ENCODE data around the gene USP30.

Gene USP30

DNA sequence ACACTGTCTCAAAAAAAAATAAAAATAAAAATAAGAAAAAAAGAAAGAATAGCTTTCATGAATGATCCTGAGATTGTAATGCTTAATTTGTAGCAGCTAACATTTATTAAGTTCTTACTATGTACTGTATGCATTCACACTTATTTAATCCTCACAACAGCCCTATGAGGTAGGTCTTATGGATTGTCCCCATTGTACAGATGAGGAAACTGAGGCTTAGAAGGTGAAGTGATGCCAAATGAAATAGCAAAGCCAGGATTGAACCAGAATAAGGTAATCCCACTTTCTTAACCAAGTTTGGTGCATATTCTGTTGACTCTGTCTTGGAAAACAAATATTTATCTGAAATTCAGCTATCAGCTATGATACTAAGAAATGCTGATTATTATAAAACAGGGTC, 2.1 kb downstream of the USP30 start:
- DNase-seq (ENCODE audit: low spot score): no peak
- TF ChIP-seq, protein P1, sequence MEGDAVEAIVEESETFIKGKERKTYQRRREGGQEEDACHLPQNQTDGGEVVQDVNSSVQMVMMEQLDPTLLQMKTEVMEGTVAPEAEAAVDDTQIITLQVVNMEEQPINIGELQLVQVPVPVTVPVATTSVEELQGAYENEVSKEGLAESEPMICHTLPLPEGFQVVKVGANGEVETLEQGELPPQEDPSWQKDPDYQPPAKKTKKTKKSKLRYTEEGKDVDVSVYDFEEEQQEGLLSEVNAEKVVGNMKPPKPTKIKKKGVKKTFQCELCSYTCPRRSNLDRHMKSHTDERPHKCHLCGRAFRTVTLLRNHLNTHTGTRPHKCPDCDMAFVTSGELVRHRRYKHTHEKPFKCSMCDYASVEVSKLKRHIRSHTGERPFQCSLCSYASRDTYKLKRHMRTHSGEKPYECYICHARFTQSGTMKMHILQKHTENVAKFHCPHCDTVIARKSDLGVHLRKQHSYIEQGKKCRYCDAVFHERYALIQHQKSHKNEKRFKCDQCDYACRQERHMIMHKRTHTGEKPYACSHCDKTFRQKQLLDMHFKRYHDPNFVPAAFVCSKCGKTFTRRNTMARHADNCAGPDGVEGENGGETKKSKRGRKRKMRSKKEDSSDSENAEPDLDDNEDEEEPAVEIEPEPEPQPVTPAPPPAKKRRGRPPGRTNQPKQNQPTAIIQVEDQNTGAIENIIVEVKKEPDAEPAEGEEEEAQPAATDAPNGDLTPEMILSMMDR (IDR thresholded peaks at IDR 0.05; ENCODE audit: extremely low read depth, missing control alignments): no peak

DNA sequence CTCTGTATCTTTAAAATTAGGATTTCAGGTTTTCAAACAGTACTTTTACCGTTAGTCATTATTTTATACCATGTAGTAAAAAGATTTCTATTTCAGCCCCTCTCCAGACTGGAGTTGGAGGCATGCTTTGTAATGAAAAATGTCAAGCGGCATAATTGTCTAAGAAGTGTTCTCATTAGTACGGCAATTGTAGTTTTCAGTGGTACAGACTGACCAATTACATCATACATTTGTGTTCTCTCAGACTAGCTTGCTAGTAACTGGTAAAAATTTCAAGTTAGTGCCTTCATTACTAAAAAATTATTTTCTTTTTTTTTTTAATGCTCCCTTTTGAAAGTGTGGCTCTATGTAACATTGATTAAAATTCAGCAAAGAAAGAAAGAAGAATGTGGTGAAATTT, 4.5 kb downstream of the USP30 start:
- DNase-seq (ENCODE audit: low spot score): no peak
- TF ChIP-seq, protein P1 (IDR thresholded peaks at IDR 0.05; ENCODE audit: extremely low read depth, missing control alignments): no peak

GRCh38 chr12:109057376-109057775, 5.0 kb downstream of the USP30 start:
- DNase-seq (ENCODE audit: low spot score): no peak

DNA sequence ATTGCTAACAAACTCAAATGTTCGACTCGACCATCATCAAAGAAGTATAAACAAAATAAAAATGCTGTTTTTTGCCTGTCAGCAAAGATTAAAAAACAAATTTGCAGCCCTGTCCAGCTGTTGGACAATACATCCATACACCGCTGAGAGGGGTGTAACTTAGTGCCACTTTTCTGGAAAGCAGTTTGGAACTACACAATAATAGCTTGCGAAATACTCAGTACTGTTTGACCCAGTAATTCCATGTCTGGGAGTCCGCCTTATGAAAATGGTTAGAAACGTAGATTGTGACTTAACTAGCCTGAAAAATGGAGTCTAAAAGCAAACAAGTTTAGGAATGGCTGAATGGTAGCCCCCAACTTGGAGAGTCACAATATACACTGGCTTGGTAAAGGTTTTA, 6.4 kb downstream of the USP30 start:
- no peak for DNase-seq (ENCODE audit: low spot score)
- TF ChIP-seq, protein P1 (IDR thresholded peaks at IDR 0.05; ENCODE audit: extremely low read depth, missing control alignments): no peak

More at GRCh38 chr12:109057376-109057775, 5.0 kb downstream of the USP30 start:
- TF ChIP-seq, protein P1 (IDR thresholded peaks at IDR 0.05; ENCODE audit: extremely low read depth, missing control alignments): no peak

GRCh38 chr12:109064143-109064542, 11.8 kb downstream of the USP30 start:
- no peak for DNase-seq (ENCODE audit: low spot score)

DNA sequence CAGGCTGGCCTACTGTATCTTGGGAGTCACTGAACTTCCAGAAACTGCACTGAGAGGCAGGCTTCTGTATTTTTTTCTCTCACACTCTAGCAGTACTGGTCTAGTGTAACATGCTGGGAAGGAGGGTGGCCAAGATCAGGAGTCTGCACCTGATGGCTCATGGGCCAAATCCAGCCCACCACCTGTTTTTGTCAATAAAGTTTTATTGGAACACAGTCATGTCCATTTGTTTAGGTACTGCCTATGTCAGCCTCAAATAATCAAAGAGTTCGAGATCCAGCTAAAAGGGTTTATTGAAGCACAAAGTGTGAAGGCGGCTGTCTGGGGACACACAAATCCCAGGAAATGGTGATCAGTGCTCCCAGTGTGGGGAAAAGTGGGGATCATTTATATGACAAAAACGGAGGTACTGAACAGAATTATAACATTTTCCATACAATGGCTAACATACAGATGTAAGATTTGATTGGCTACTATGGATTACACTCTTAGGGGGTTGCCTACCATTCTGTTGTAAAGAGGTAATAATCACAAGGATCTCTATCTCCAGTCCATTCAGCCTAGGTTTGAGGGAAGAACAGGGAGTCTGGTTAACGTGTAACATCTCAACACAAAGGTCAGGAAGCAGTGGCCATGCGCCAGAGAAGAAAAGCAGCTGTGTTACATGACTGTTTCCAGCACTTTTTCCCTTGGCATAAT, 12.9 kb downstream of the USP30 start:
- TF ChIP-seq, protein P1 (IDR thresholded peaks at IDR 0.05; ENCODE audit: extremely low read depth, missing control alignments): no peak
- DNase-seq (ENCODE audit: low spot score): no peak

More at GRCh38 chr12:109064143-109064542, 11.8 kb downstream of the USP30 start:
- TF ChIP-seq, protein P1 (IDR thresholded peaks at IDR 0.05; ENCODE audit: extremely low read depth, missing control alignments): no peak

DNA sequence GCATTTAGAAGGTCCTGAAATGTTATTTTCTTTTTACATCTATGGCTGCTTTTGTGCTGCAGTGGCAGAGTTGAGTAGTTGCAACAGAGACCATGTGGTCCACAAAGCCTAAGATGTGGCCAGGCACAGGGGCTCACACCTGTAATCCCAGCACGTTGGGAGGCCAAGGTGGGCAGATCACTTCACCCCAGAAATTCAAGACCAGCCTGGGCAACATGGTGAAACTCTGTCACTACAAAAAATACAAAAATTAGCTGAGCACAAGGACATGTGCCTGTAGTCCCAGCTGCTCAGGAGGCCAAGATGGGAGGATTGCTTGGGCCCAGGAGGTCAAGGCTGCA, 13.4 kb downstream of the USP30 start:
- TF ChIP-seq, protein P1 (IDR thresholded peaks at IDR 0.05; ENCODE audit: extremely low read depth, missing control alignments): no peak
- DNase-seq (ENCODE audit: low spot score): no peak

Measured in GM20000 (cell line).